Measurements from ENCODE around the gene ZNF862. TPM values are rescaled to one million over a fixed set of nuclear protein-coding genes. Genes with fewer than 3 reads are reported as not detected.

ZNF862 gene
- total and polyA plus RNA-seq, 8 donors = 2.4 to 13.4 (median 7.3) TPM

- Histone ChIP-seq H3K36me3 (no peaks in the 10 kb centered on the region), H3K27ac (no peak overlapping the region), H3K4me3 (no peak overlapping the region), H3K4me1 (no peaks in the 10 kb centered on the region), H3K9me3 (no peaks in the 10 kb centered on the region), H3K27me3 (no peaks in the 10 kb centered on the region)
- TF ChIP-seq EP300 (IDR thresholded peaks at IDR 0.05) (no peak), CTCF (IDR thresholded peaks at IDR 0.05) (no peak), POLR2AphosphoS5 (IDR thresholded peaks at IDR 0.05) (no peak), POLR2A (IDR thresholded peaks at IDR 0.05) (no peak)
- intact Hi-C loops (cut with DNase I; ENCODE audit: low total_unique reads) = no loop called here
- 82 to 98% (median 90%) methylated on average over 7 to 8 of the region's 8 CpGs for WGBS, 5 donors
- no peak for DNase-seq
Measured at GRCh38 chr7:149823191-149823630, 15.0 kb upstream of the ZNF862 start.

- TF ChIP-seq EP300 (IDR thresholded peaks at IDR 0.05) = no peak
- TF ChIP-seq CTCF (IDR thresholded peaks at IDR 0.05) = no peak
- no peak for TF ChIP-seq POLR2AphosphoS5 (IDR thresholded peaks at IDR 0.05)
- TF ChIP-seq POLR2A (IDR thresholded peaks at IDR 0.05) = no peak
- no peak overlapping the region for H3K4me3 ChIP-seq
- H3K27ac ChIP-seq = no peak overlapping the region
- intact Hi-C loops (cut with DNase I; ENCODE audit: low total_unique reads) = no loop called here
- H3K27me3 ChIP-seq = no peaks in the 10 kb centered on the region
- DNase-seq = no peak
- 84 to 98% (median 92%) methylated on average over 4 to 8 of the region's 8 CpGs for WGBS, 5 donors
- no peaks in the 10 kb centered on the region for H3K4me1 ChIP-seq
- no peaks in the 10 kb centered on the region for H3K9me3 ChIP-seq
- no peaks in the 10 kb centered on the region for H3K36me3 ChIP-seq
Measured at GRCh38 chr7:149823631-149824199, 14.5 kb upstream of the ZNF862 start.

GRCh38 chr7:149824301-149824741 is 13.9 kb upstream of the ZNF862 start:
- no peak for DNase-seq
- Histone ChIP-seq H3K36me3 (no peaks in the 10 kb centered on the region), H3K9me3 (no peaks in the 10 kb centered on the region), H3K4me1 (no peaks in the 10 kb centered on the region), H3K27ac (no peak overlapping the region), H3K4me3 (no peak overlapping the region), H3K27me3 (peaks cover 0 to 2% (median 0%) of the 10 kb centered on the region in 3 donors)
- intact Hi-C loops (cut with DNase I; ENCODE audit: low total_unique reads) = no loop called here
- 70 to 97% (median 91%) methylated on average over 2 to 13 of the region's 13 CpGs for WGBS, 5 donors
- TF ChIP-seq CTCF (IDR thresholded peaks at IDR 0.05) = no peak
- TF ChIP-seq POLR2A (IDR thresholded peaks at IDR 0.05) = no peak
- no peak for TF ChIP-seq EP300 (IDR thresholded peaks at IDR 0.05)
- TF ChIP-seq POLR2AphosphoS5 (IDR thresholded peaks at IDR 0.05) = no peak

- no peak overlapping the region for H3K27ac ChIP-seq
- TF ChIP-seq EP300 (IDR thresholded peaks at IDR 0.05) (no peak), CTCF (IDR thresholded peaks at IDR 0.05) (no peak)
- no peaks in the 10 kb centered on the region for H3K36me3 ChIP-seq
- H3K27me3 ChIP-seq = peaks cover 0 to 5% (median 0%) of the 10 kb centered on the region in 3 donors
- H3K9me3 ChIP-seq = no peaks in the 10 kb centered on the region
- DNase-seq = no peak
- H3K4me1 ChIP-seq = no peaks in the 10 kb centered on the region
- intact Hi-C loops (cut with DNase I; ENCODE audit: low total_unique reads) = no loop called here
- H3K4me3 ChIP-seq = no peak overlapping the region
- WGBS, 5 donors = 91 to 96% (median 94%) methylated on average over 12 to 19 of the region's 19 CpGs
Measured at GRCh38 chr7:149824748-149825566, 13.2 kb upstream of the ZNF862 start.

Measured in stomach (tissue), 9 donors.